ENCODE results near the gene SPEF1.
A peak's percentile ranks its signal among the peaks of the same experiment; 100 is the strongest.
"Not testable (repeated sequence)": the region's sequence is repeated elsewhere in the genome, so short reads cannot be mapped to it uniquely, and the experiment has no call there.

SPEF1 gene

GRCh38 chr20:3800878-3801260 is 19.6 kb upstream of the SPEF1 start:
- Histone ChIP-seq H3K9me3 (ENCODE audit: control insufficient read depth, insufficient read depth, low read length) (no peaks in the 10 kb centered on the region), H3K36me3 (ENCODE audit: insufficient read depth, low read length) (no peaks in the 10 kb centered on the region), H3K9ac (ENCODE audit: low read depth, low read length) (no peak overlapping the region), H3K4me1 (ENCODE audit: insufficient read depth, low read length) (peaks cover 37% of the 10 kb centered on the region)

GRCh38 chr20:3800256-3800877 is 19.1 kb upstream of the SPEF1 start:
- H3K4me1 ChIP-seq (ENCODE audit: insufficient read depth, low read length) = peaks cover 33% of the 10 kb centered on the region
- no peaks in the 10 kb centered on the region for H3K36me3 ChIP-seq (ENCODE audit: insufficient read depth, low read length)
- H3K9ac ChIP-seq (ENCODE audit: low read depth, low read length) = no peak overlapping the region
- H3K9me3 ChIP-seq (ENCODE audit: control insufficient read depth, insufficient read depth, low read length) = no peaks in the 10 kb centered on the region

GRCh38 chr20:3798908-3799248 is 17.6 kb upstream of the SPEF1 start:
- H3K36me3 ChIP-seq (ENCODE audit: insufficient read depth, low read length) = no peaks in the 10 kb centered on the region
- H3K9ac ChIP-seq (ENCODE audit: low read depth, low read length) = no peak overlapping the region
- H3K9me3 ChIP-seq (ENCODE audit: control insufficient read depth, insufficient read depth, low read length) = no peaks in the 10 kb centered on the region
- peaks cover 33% of the 10 kb centered on the region for H3K4me1 ChIP-seq (ENCODE audit: insufficient read depth, low read length)

GRCh38 chr20:3798373-3798768 is 17.1 kb upstream of the SPEF1 start:
- Histone ChIP-seq H3K36me3 (ENCODE audit: insufficient read depth, low read length) (no peaks in the 10 kb centered on the region), H3K9me3 (ENCODE audit: control insufficient read depth, insufficient read depth, low read length) (no peaks in the 10 kb centered on the region), H3K9ac (ENCODE audit: low read depth, low read length) (no peak overlapping the region), H3K4me1 (ENCODE audit: insufficient read depth, low read length) (peaks cover 33% of the 10 kb centered on the region)

GRCh38 chr20:3797592-3798372 is 16.5 kb upstream of the SPEF1 start:
- Histone ChIP-seq H3K4me1 (ENCODE audit: insufficient read depth, low read length) (peaks cover 33% of the 10 kb centered on the region), H3K9ac (ENCODE audit: low read depth, low read length) (peak overlapping the region; percentile 63; the same call in 1 of the 2 replicates), H3K36me3 (ENCODE audit: insufficient read depth, low read length) (no peaks in the 10 kb centered on the region), H3K9me3 (ENCODE audit: control insufficient read depth, insufficient read depth, low read length) (no peaks in the 10 kb centered on the region)

- peaks cover 33% of the 10 kb centered on the region for H3K4me1 ChIP-seq (ENCODE audit: insufficient read depth, low read length)
- H3K36me3 ChIP-seq (ENCODE audit: insufficient read depth, low read length) = no peaks in the 10 kb centered on the region
- H3K9me3 ChIP-seq (ENCODE audit: control insufficient read depth, insufficient read depth, low read length) = no peaks in the 10 kb centered on the region
- H3K9ac ChIP-seq (ENCODE audit: low read depth, low read length) = peak overlapping the region; percentile 63; the same call in 1 of the 2 replicates
Measured at GRCh38 chr20:3797226-3797545, 15.9 kb upstream of the SPEF1 start.

- H3K36me3 ChIP-seq (ENCODE audit: insufficient read depth, low read length) = no peaks in the 10 kb centered on the region
Measured at GRCh38 chr20:3796477-3797225, 15.4 kb upstream of the SPEF1 start.

GRCh38 chr20:3795511-3796468 is 14.5 kb upstream of the SPEF1 start, which contains the start of gene CDC25B:
Gene CDC25B, plus strand, starts transcription at chr20:3796310. Its CDS starts 222 bp downstream, at chr20:3796532.
- Histone ChIP-seq H3K9ac (ENCODE audit: low read depth, low read length) (peak within 1 kb of the TSS; percentile 70), H3K4me1 (ENCODE audit: insufficient read depth, low read length) (peaks cover 30% of the 10 kb centered on the region), H3K36me3 (ENCODE audit: insufficient read depth, low read length) (no peaks in the 10 kb centered on the region), H3K9me3 (ENCODE audit: control insufficient read depth, insufficient read depth, low read length) (no peaks in the 10 kb centered on the region)

More at GRCh38 chr20:3796477-3797225, 15.4 kb upstream of the SPEF1 start:
- H3K9ac ChIP-seq (ENCODE audit: low read depth, low read length) = peak overlapping the region; percentile 63
- H3K9me3 ChIP-seq (ENCODE audit: control insufficient read depth, insufficient read depth, low read length) = no peaks in the 10 kb centered on the region
- H3K4me1 ChIP-seq (ENCODE audit: insufficient read depth, low read length) = peaks cover 33% of the 10 kb centered on the region

- no peak overlapping the region; the same call in 1 of the 2 replicates for H3K9ac ChIP-seq (ENCODE audit: low read depth, low read length)
- H3K36me3 ChIP-seq (ENCODE audit: insufficient read depth, low read length) = no peaks in the 10 kb centered on the region
- peaks cover 22% of the 10 kb centered on the region for H3K4me1 ChIP-seq (ENCODE audit: insufficient read depth, low read length)
- H3K9me3 ChIP-seq (ENCODE audit: control insufficient read depth, insufficient read depth, low read length) = no peaks in the 10 kb centered on the region
Measured at GRCh38 chr20:3794701-3795420, 13.6 kb upstream of the SPEF1 start.

GRCh38 chr20:3794168-3794567 is 12.9 kb upstream of the SPEF1 start:
- H3K9me3 ChIP-seq (ENCODE audit: control insufficient read depth, insufficient read depth, low read length); H3K9ac ChIP-seq (ENCODE audit: low read depth, low read length); H3K36me3 ChIP-seq (ENCODE audit: insufficient read depth, low read length): not testable (repeated sequence)
- H3K4me1 ChIP-seq (ENCODE audit: insufficient read depth, low read length) = peaks cover 18% of the 10 kb centered on the region

GRCh38 chr20:3789201-3789600 is 8.0 kb upstream of the SPEF1 start:
- not testable (repeated sequence) for H3K9me3 ChIP-seq (ENCODE audit: control insufficient read depth, insufficient read depth, low read length); H3K9ac ChIP-seq (ENCODE audit: low read depth, low read length); H3K4me1 ChIP-seq (ENCODE audit: insufficient read depth, low read length); H3K36me3 ChIP-seq (ENCODE audit: insufficient read depth, low read length)

- H3K9ac ChIP-seq (ENCODE audit: low read depth, low read length) = no peak overlapping the region
- H3K9me3 ChIP-seq (ENCODE audit: control insufficient read depth, insufficient read depth, low read length) = no peaks in the 10 kb centered on the region
- H3K4me1 ChIP-seq (ENCODE audit: insufficient read depth, low read length) = no peaks in the 10 kb centered on the region; the same call in 1 of the 2 replicates
- no peaks in the 10 kb centered on the region for H3K36me3 ChIP-seq (ENCODE audit: insufficient read depth, low read length)
Measured at GRCh38 chr20:3788685-3789155, 7.5 kb upstream of the SPEF1 start.

GRCh38 chr20:3787324-3788014 is 6.2 kb upstream of the SPEF1 start:
- H3K9me3 ChIP-seq (ENCODE audit: control insufficient read depth, insufficient read depth, low read length) = no peaks in the 10 kb centered on the region
- peak overlapping the region; percentile 13; the same call in 1 of the 2 replicates for H3K9ac ChIP-seq (ENCODE audit: low read depth, low read length)
- H3K4me1 ChIP-seq (ENCODE audit: insufficient read depth, low read length) = no peaks in the 10 kb centered on the region; the same call in 1 of the 2 replicates
- H3K36me3 ChIP-seq (ENCODE audit: insufficient read depth, low read length) = no peaks in the 10 kb centered on the region; the same call in 1 of the 2 replicates

Measured in ES-I3 (cell line).